Esophagus muscularis mucosa (tissue), 4 donors: ENCODE measurements around the gene WDR13. TPM values are rescaled to one million over a fixed set of nuclear protein-coding genes. Genes with fewer than 3 reads are reported as not detected.
A peak's percentile ranks its signal among the peaks of the same experiment; 100 is the strongest.

ENCODE experiments used
- DNase-seq: peaks from one replicate; pipeline ENCODE4 v3.0.0-alpha.2; 2017; ENCODE audit errors: extremely low spot score
- H3K27ac ChIP-seq, 4 donors: fragments of 200-600 bp; sonication (generic); replicated peaks in 1 of 4; 1 replicate in 3 of 4; 2 replicates in 1 of 4; pipeline ENCODE4 v1.5.1; 2016 to 2019; ENCODE audit warnings: mild to moderate bottlenecking in 1 of 4
- H3K27me3 ChIP-seq, 4 donors: fragments of 200-600 bp; sonication (generic); one replicate each; pipeline versions ENCODE4 v1.5.1 to v1.6.0; 2016 to 2019
- H3K36me3 ChIP-seq, 4 donors: fragments of 200-600 bp; sonication (generic); one replicate each; pipeline ENCODE4 v1.5.1; 2016 to 2019
- H3K4me1 ChIP-seq, 4 donors: fragments of 200-600 bp; sonication (generic); one replicate each; pipeline ENCODE4 v1.5.1; 2016 to 2019
- H3K4me3 ChIP-seq, 4 donors: fragments of 200-600 bp; sonication (generic); 1 replicate in 2 of 4; 2 replicates in 2 of 4; pipeline ENCODE4 v1.5.1; 2016 to 2019; ENCODE audit warnings: mild to moderate bottlenecking in 4 of 4, moderate library complexity in 1 of 4
- H3K9me3 ChIP-seq, 4 donors: fragments of 200-600 bp; sonication (generic); 1 replicate in 3 of 4; 2 replicates in 1 of 4; pipeline ENCODE4 v1.5.1; 2016 to 2019
- EP300 ChIP-seq: sonication (generic); formaldehyde crosslinking; IDR thresholded peaks from one replicate; pipeline ENCODE4 v1.6.1; 2017; ENCODE audit warnings: antibody characterized with exemption
- POLR2A ChIP-seq: fragments of 450-650 bp; IDR thresholded peaks from one replicate; pipeline ENCODE4 v1.6.1; 2017; ENCODE audit warnings: antibody characterized with exemption, moderate library complexity, mild to moderate bottlenecking, low read depth
- POLR2AphosphoS5 ChIP-seq, 2 donors: sonication (generic); formaldehyde crosslinking; IDR thresholded peaks; one replicate each; pipeline ENCODE4 v1.6.1; 2017; ENCODE audit warnings: antibody characterized with exemption in 2 of 2
- WGBS: methylation state at CpG from one replicate; pipeline ENCODE4 v1.1.5; 2018; 5-methylcytosine and 5-hydroxymethylcytosine counted together
- intact Hi-C: fragments of 100-400 bp; cut with DNase I; formaldehyde crosslinking; loops from one replicate; pipeline ENCODE4 v1.15.1; 2023
- total RNA-seq, 4 donors: library from RNA; depleted of rRNA; stranded (reverse); fragments of >200 nt; gene quantifications; one replicate each; pipeline versions ENCODE4 v1.1.0 to v1.2.1, GENCODE V29; 2016
- TF ChIP-seq, protein P1 (sequence below), 3 experiments: fragments of 200-600 bp in 2 of 3; fragments of 450-650 bp in 1 of 3; sonication (generic) in 2 of 3; IDR thresholded peaks; one replicate each; pipeline ENCODE4 v1.5.1; 2017 to 2019; ENCODE audit warnings: antibody characterized with exemption in 3 of 3, mild to moderate bottlenecking in 2 of 3, moderate library complexity in 1 of 3

Gene WDR13
- total RNA-seq, 4 donors from 2014 or later = 123 to 166 (median 152) TPM

GRCh38 chrX:48574270-48575266 lies 22.7 kb upstream of the WDR13 start, which contains the start of gene RBM3:
Gene RBM3 (plus strand): TSS chrX:48574484. CDS start chrX:48575181, 697 bp downstream.
- Histone ChIP-seq H3K9me3 (no peaks in the 10 kb centered on the region), H3K27ac (peak within 1 kb of the TSS; percentile 97 to 99 (median 98)), H3K4me3 (peak within 1 kb of the TSS; percentile 73 to 79 (median 76)), H3K27me3 (no peaks in the 10 kb centered on the region), H3K36me3 (peaks cover 18 to 45% (median 37%) of the 10 kb centered on the region in 4 donors), H3K4me1 (peaks cover 16 to 24% (median 18%) of the 10 kb centered on the region in 4 donors)
- 47% methylated on average over 71 of the region's 71 CpGs for WGBS
- intact Hi-C loops = no loop called here
- peak; percentile 98 for DNase-seq
- TF ChIP-seq POLR2A = peak; percentile 85
- TF ChIP-seq POLR2AphosphoS5 (IDR thresholded peaks at IDR 0.05) = peak; percentile 88 to 99
- TF ChIP-seq EP300 = no peak
- TF ChIP-seq, protein P1, sequence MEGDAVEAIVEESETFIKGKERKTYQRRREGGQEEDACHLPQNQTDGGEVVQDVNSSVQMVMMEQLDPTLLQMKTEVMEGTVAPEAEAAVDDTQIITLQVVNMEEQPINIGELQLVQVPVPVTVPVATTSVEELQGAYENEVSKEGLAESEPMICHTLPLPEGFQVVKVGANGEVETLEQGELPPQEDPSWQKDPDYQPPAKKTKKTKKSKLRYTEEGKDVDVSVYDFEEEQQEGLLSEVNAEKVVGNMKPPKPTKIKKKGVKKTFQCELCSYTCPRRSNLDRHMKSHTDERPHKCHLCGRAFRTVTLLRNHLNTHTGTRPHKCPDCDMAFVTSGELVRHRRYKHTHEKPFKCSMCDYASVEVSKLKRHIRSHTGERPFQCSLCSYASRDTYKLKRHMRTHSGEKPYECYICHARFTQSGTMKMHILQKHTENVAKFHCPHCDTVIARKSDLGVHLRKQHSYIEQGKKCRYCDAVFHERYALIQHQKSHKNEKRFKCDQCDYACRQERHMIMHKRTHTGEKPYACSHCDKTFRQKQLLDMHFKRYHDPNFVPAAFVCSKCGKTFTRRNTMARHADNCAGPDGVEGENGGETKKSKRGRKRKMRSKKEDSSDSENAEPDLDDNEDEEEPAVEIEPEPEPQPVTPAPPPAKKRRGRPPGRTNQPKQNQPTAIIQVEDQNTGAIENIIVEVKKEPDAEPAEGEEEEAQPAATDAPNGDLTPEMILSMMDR (IDR thresholded peaks at IDR 0.05) = peak; percentile 22 to 43 (median 40)

GRCh38 chrX:48575642-48576041 lies 21.6 kb upstream of the WDR13 start:
- DNase-seq = no peak
- TF ChIP-seq POLR2AphosphoS5 (IDR thresholded peaks at IDR 0.05) = no peak
- no peak for TF ChIP-seq EP300
- no peak for TF ChIP-seq POLR2A
- TF ChIP-seq, protein P1 (IDR thresholded peaks at IDR 0.05) = no peak
- intact Hi-C loops = no loop called here
- Histone ChIP-seq H3K36me3 (peaks cover 18 to 47% (median 39%) of the 10 kb centered on the region in 4 donors), H3K27ac (peak overlapping the region; percentile 97 to 99 (median 98)), H3K27me3 (no peaks in the 10 kb centered on the region), H3K4me1 (peaks cover 16 to 24% (median 18%) of the 10 kb centered on the region in 4 donors), H3K4me3 (peak overlapping the region; percentile 73 to 79 (median 76)), H3K9me3 (no peaks in the 10 kb centered on the region)
- 75% methylated on average over 3 of the region's 13 CpGs for WGBS

GRCh38 chrX:48576108-48576507 lies 21.2 kb upstream of the WDR13 start:
- Histone ChIP-seq H3K36me3 (peaks cover 18 to 47% (median 39%) of the 10 kb centered on the region in 4 donors), H3K4me1 (peaks cover 16 to 24% (median 18%) of the 10 kb centered on the region in 4 donors), H3K27ac (peak overlapping the region in 3 of 4 donors; percentile 97 to 98 (median 98)), H3K27me3 (no peaks in the 10 kb centered on the region), H3K4me3 (peak overlapping the region in 3 of 4 donors; percentile 73 to 78 (median 74)), H3K9me3 (no peaks in the 10 kb centered on the region)
- TF ChIP-seq POLR2AphosphoS5 (IDR thresholded peaks at IDR 0.05) = no peak
- TF ChIP-seq EP300 = no peak
- no peak for TF ChIP-seq POLR2A
- intact Hi-C loops = no loop called here
- DNase-seq = no peak
- 69% methylated on average over 6 of the region's 6 CpGs for WGBS

DNA sequence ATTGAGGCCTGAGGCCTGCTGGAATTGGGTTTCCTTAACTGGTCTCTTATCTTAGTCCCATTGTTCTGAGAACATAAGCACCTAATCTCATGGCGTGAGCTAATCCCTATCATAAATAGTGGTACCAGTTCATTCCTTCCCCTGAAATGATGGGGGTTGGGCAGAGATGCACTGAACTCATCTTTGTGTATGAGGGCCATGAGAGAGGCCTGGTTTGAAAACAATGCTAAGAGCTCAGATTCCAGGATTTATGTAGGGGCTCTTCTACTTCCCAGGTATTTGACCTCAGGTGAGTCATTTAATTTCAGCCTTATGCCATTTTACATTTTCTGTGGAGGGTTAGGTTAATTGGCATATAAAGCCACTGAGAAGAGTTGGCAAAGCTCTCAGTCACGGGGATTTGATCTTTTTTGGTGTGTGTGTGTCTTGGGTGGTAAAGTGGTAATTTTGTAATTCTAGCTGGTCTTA lies 18.6 kb upstream of the WDR13 start:
- Histone ChIP-seq H3K9me3 (no peaks in the 10 kb centered on the region), H3K27ac (no peak overlapping the region), H3K4me3 (no peak overlapping the region), H3K36me3 (peaks cover 18 to 47% (median 39%) of the 10 kb centered on the region in 4 donors), H3K4me1 (peaks cover 16 to 24% (median 17%) of the 10 kb centered on the region in 4 donors), H3K27me3 (no peaks in the 10 kb centered on the region)
- intact Hi-C loops = no loop called here
- 66% methylated on average over 2 of the region's 2 CpGs for WGBS
- no peak for DNase-seq
- TF ChIP-seq EP300 (no peak), POLR2A (no peak), POLR2AphosphoS5 (IDR thresholded peaks at IDR 0.05) (no peak)
- TF ChIP-seq, protein P1 (IDR thresholded peaks at IDR 0.05) = no peak

GRCh38 chrX:48579259-48579658 lies 18.0 kb upstream of the WDR13 start:
- DNase-seq = no peak
- no peak overlapping the region for H3K27ac ChIP-seq
- peaks cover 18 to 47% (median 39%) of the 10 kb centered on the region in 4 donors for H3K36me3 ChIP-seq

More at GRCh38 chrX:48579259-48579658, 18.0 kb upstream of the WDR13 start:
- WGBS = 70% methylated on average over 3 of the region's 3 CpGs
- peaks cover 16 to 24% (median 16%) of the 10 kb centered on the region in 4 donors for H3K4me1 ChIP-seq
- TF ChIP-seq POLR2AphosphoS5 (IDR thresholded peaks at IDR 0.05) (no peak), POLR2A (no peak), EP300 (no peak)
- TF ChIP-seq, protein P1 (IDR thresholded peaks at IDR 0.05) = no peak
- no peaks in the 10 kb centered on the region for H3K27me3 ChIP-seq
- H3K4me3 ChIP-seq = no peak overlapping the region
- no peaks in the 10 kb centered on the region for H3K9me3 ChIP-seq
- intact Hi-C loops = no loop called here
